Lung (tissue), 12 donors: ENCODE results near the gene MOB3B. TPM values are rescaled to one million over a fixed set of nuclear protein-coding genes. Genes with fewer than 3 reads are reported as not detected.

ENCODE experiments used
- ATAC-seq: fragments of 200-7000 bp; cut with Tn5 transposase; one replicate; pipeline ENCODE4 v1.9.1; 2020; ENCODE audit warnings: moderate number of reproducible peaks; ENCODE audit not compliant: insufficient read depth, low FRiP score
- DNase-seq, 3 donors: peaks; one replicate each; pipeline ENCODE4 v3.0.0-alpha.2; 2013 to 2017
- H3K27ac ChIP-seq, 2 donors: one replicate each; pipeline ENCODE4 v1.5.1; 2013; ENCODE audit warnings: mild to moderate bottlenecking in 2 of 2, moderate library complexity in 2 of 2, control low read depth in 1 of 2, inconsistent platforms in 1 of 2, low read depth in 1 of 2, low read length in 1 of 2
- H3K27me3 ChIP-seq, 3 donors: one replicate each; pipeline ENCODE4 v1.5.1; 2013; ENCODE audit warnings: low read length in 2 of 3; ENCODE audit not compliant: control insufficient read depth in 3 of 3, insufficient read depth in 3 of 3
- H3K36me3 ChIP-seq, 4 donors: one replicate each; pipeline ENCODE4 v1.5.1; 2013; ENCODE audit warnings: low read length in 4 of 4, mild to moderate bottlenecking in 1 of 4, moderate library complexity in 1 of 4; ENCODE audit not compliant: control insufficient read depth in 4 of 4, insufficient read depth in 4 of 4
- H3K4me1 ChIP-seq, 5 donors: one replicate each; pipeline ENCODE4 v1.5.1; 2013; ENCODE audit warnings: low read length in 5 of 5, mild to moderate bottlenecking in 2 of 5, moderate library complexity in 1 of 5; ENCODE audit not compliant: control insufficient read depth in 5 of 5, insufficient read depth in 5 of 5
- H3K4me3 ChIP-seq: one replicate; pipeline ENCODE4 v1.5.1; 2013; ENCODE audit warnings: mild to moderate bottlenecking, control low read depth, moderate library complexity
- H3K9ac ChIP-seq, 2 donors: one replicate each; pipeline ENCODE4 v1.5.1; 2013; ENCODE audit warnings: low read length in 2 of 2, control low read depth in 1 of 2; ENCODE audit not compliant: insufficient read depth in 1 of 2
- H3K9me3 ChIP-seq, 4 donors: one replicate each; pipeline ENCODE4 v1.5.1; 2013; ENCODE audit warnings: low read length in 3 of 4, mild to moderate bottlenecking in 1 of 4, moderate library complexity in 1 of 4; ENCODE audit not compliant: control insufficient read depth in 4 of 4, insufficient read depth in 3 of 4
- WGBS, 2 donors: extraction: QIAGEN DNeasy Blood & Tissue Kit; methylation state at CpG; one replicate each; pipeline ENCODE4 v1.1.7; 2013; 5-methylcytosine and 5-hydroxymethylcytosine counted together
- polyA plus RNA-seq, 2 donors: library from polyadenylated mRNA; stranded (reverse); fragments of 200-250 nt; gene quantifications; one replicate each; pipeline ENCODE4 v1.2.1, GENCODE V29; 2013
- total RNA-seq, 2 donors: library from RNA; depleted of rRNA in 1 of 2; stranded (reverse); fragments of >200 nt in 1 of 2; gene quantifications; one replicate each; pipeline ENCODE4 v1.2.1, GENCODE V29; 2014 to 2021
- TF ChIP-seq, protein P1 (sequence below): IDR thresholded peaks from 2 replicates; pipeline ENCODE4 v1.5.1; 2012; ENCODE audit warnings: mild to moderate bottlenecking; ENCODE audit errors: control extremely low read depth, extremely low read depth
- donor health status: control.
- donor health status: control.
- donor health status: Bipolar disorder and iron deficiency.
- donor health status: healthy.
- donor health status: DM: yes; HTN: yes; CAD: no.

The MOB3B gene
- total and polyA plus RNA-seq, 4 donors: 1.6 to 12.9 (median 6.4) TPM

DNA sequence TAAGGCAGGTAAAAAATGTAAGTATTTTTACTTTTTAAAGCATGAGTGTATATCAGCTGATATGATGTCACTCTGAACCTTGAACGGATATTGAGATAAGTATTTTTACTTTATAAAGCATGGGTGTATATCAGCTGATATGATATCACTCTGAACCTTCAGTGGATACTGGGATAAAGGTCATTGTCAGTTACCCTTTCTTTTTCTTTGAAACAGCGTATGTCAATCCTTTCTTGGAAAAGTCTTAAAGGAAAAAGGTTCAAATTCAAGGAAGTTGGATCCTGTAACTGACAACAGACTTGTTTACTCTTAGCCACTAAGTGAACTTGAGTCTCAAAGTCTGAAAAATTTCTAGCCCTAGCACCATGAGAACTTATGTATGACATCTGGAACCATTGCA lies 67.2 kb downstream of the MOB3B start:
- H3K27ac ChIP-seq: no peak overlapping the region
- ATAC-seq (no peak), DNase-seq (no peak)
- H3K27me3 ChIP-seq: no peaks in the 10 kb centered on the region
- no peak overlapping the region for H3K9ac ChIP-seq
- TF ChIP-seq, protein P1, sequence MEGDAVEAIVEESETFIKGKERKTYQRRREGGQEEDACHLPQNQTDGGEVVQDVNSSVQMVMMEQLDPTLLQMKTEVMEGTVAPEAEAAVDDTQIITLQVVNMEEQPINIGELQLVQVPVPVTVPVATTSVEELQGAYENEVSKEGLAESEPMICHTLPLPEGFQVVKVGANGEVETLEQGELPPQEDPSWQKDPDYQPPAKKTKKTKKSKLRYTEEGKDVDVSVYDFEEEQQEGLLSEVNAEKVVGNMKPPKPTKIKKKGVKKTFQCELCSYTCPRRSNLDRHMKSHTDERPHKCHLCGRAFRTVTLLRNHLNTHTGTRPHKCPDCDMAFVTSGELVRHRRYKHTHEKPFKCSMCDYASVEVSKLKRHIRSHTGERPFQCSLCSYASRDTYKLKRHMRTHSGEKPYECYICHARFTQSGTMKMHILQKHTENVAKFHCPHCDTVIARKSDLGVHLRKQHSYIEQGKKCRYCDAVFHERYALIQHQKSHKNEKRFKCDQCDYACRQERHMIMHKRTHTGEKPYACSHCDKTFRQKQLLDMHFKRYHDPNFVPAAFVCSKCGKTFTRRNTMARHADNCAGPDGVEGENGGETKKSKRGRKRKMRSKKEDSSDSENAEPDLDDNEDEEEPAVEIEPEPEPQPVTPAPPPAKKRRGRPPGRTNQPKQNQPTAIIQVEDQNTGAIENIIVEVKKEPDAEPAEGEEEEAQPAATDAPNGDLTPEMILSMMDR: no peak
- H3K36me3 ChIP-seq: no peaks in the 10 kb centered on the region
- H3K9me3 ChIP-seq: no peaks in the 10 kb centered on the region
- peaks cover 1 to 23% (median 6%) of the 10 kb centered on the region in 5 donors for H3K4me1 ChIP-seq
- H3K4me3 ChIP-seq: no peak overlapping the region
- WGBS, 2 donors: 50 to 72% methylated on average over 2 of the region's 2 CpGs

DNA sequence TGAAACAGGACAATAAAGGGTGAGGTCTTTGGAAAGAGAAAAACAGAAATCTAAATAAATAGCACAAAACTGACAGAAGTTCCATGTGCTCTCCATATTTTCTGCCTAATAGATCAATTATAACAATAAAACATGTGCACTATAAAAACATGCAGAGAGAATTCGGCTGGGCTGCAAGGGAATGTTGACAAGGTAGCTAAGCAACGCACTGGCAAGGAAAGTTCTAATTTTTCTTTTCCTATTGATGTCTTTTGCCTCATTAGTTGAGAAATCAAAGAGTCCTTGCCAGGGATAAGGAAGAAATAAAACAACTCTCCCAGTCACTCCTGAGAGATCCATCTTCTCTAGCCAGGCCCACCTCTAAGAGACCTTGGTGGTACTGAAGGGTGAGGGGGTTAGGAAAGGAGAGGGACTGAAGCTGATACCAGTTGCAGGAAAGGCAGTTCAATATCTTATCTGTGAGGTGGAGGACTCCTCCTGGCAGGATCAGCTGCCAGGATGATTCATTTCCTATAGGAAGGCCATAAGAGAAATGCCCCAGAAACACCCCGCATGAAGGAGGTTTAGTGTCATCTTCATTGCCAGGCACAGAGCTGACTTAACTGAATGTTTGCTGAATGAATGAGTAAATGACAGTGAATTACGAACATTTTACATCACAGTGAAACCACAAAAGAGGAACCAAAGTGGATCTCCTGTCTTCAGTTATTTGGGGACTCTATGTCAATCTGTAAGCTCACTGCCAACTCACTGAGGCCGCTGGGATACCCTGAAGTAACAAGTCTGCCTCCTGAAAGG lies 69.2 kb downstream of the MOB3B start:
- Histone ChIP-seq H3K27me3 (no peaks in the 10 kb centered on the region), H3K36me3 (no peaks in the 10 kb centered on the region), H3K9ac (no peak overlapping the region), H3K4me1 (peaks cover 1 to 26% (median 12%) of the 10 kb centered on the region in 5 donors), H3K9me3 (no peaks in the 10 kb centered on the region), H3K27ac (peak overlapping the region in 1 of 2 donors; percentile 24), H3K4me3 (no peak overlapping the region)
- ATAC-seq (peak; percentile 75), DNase-seq (peak; percentile 37 to 83 (median 82))
- TF ChIP-seq, protein P1: no peak
- WGBS, 2 donors: 41 to 46% methylated on average over 5 of the region's 5 CpGs

DNA sequence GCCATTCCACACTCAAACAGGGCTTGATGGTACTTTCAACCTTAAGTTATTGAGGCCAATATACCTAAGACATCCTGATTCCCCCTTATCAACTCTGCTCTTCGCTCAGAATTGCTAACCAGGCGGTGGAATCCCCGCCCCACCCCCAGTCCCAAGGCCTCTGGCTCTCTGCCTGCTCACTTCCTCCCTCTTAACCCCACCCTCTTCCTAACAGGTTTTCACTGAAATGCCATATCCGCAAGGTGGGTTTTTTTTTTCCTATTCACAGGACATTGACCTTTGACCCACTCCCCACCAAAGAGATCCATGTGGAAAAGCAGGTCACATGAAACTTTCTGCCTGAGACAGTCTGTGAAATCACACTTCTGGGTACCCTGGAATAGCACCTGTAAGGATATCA lies 72.2 kb downstream of the MOB3B start:
- no peak for DNase-seq

More for the DNA sequence above, 72.2 kb downstream of the MOB3B start:
- Histone ChIP-seq H3K27ac (no peak overlapping the region), H3K9me3 (no peaks in the 10 kb centered on the region), H3K27me3 (no peaks in the 10 kb centered on the region), H3K36me3 (peaks cover 3 to 7% (median 5%) of the 10 kb centered on the region in 4 donors), H3K9ac (no peak overlapping the region), H3K4me3 (no peak overlapping the region), H3K4me1 (peaks cover 1 to 30% (median 12%) of the 10 kb centered on the region in 5 donors)
- TF ChIP-seq, protein P1: no peak
- 29 to 44% methylated on average over 4 of the region's 4 CpGs for WGBS, 2 donors
- no peak for ATAC-seq
